Nucleus accumbens (tissue), 56 donors: Measurements from ENCODE around the gene MPRIP.
A peak's percentile ranks its signal among the peaks of the same experiment; 100 is the strongest.
"Not testable (repeated sequence)": the region's sequence is repeated elsewhere in the genome, so short reads cannot be mapped to it uniquely, and the experiment has no call there.

Experiments
- DNase-seq, 56 donors: peaks; one replicate each; lab custom pipeline; 2025; lab: John Stamatoyannopoulos, UW

MPRIP gene, protein sequence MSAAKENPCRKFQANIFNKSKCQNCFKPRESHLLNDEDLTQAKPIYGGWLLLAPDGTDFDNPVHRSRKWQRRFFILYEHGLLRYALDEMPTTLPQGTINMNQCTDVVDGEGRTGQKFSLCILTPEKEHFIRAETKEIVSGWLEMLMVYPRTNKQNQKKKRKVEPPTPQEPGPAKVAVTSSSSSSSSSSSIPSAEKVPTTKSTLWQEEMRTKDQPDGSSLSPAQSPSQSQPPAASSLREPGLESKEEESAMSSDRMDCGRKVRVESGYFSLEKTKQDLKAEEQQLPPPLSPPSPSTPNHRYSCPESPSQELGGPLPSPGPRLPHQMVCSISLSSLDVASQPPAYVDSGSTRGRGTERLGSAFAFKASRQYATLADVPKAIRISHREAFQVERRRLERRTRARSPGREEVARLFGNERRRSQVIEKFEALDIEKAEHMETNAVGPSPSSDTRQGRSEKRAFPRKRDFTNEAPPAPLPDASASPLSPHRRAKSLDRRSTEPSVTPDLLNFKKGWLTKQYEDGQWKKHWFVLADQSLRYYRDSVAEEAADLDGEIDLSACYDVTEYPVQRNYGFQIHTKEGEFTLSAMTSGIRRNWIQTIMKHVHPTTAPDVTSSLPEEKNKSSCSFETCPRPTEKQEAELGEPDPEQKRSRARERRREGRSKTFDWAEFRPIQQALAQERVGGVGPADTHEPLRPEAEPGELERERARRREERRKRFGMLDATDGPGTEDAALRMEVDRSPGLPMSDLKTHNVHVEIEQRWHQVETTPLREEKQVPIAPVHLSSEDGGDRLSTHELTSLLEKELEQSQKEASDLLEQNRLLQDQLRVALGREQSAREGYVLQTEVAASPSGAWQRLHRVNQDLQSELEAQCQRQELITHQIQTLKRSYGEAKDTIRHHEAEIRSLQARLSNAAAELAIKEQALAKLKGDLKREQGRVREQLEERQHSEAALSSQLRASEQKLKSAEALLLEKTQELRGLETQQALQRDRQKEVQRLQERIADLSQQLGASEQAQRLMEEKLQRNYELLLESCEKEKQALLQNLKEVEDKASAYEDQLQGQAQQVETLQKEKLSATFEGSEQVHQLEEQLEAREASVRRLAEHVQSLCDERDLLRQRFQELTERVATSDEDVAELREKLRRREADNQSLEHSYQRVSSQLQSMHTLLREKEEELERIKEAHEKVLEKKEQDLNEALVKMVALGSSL (N-terminal part only)

DNA sequence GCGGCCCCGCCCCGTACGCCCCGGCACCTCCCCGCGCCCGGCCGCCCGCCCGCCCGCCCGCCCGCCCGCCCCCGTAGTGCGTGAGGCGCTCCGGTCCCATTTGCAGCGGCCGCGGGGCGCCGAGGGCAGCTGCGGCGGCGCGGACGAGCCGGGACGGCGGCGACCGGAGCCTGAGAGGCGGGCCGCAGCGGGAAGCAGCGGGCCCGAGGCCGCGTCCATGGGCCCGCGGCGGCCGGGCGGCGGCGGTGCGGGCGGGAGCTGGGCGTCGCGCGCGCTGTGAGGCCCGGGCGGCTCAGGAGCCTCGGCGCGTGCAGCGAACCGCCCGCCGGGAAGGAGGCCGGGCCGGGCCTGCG is at the start of gene MPRIP:
Gene MPRIP (plus strand): TSS at position 74 of the 353 bp plus-strand sequence. CDS start 392 bp downstream, outside the sequence.
- no peak for DNase-seq

DNA sequence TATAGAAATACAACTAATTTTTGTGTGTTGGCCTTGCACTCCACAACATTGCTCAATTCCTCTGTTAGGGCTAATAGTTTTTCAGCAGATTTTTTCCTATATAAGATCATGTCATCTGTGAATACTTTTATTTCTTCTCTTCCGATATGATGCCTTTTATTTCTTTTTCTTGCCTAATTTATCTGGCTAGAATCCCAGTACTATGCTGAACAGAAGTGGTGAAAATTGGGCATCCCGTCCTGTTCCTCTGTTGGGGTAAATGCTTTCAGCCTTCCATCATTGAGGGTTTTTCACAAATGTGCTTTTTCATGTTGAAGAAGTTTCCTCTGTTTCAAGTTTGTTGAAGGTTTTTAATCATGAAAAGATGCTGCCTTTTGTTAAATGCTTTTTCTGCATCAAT is 47.6 kb upstream of the MPRIP start:
- no peak for DNase-seq

GRCh38 chr17:16995930-16996329 is 46.3 kb upstream of the MPRIP start:
- DNase-seq, result no peak

DNA sequence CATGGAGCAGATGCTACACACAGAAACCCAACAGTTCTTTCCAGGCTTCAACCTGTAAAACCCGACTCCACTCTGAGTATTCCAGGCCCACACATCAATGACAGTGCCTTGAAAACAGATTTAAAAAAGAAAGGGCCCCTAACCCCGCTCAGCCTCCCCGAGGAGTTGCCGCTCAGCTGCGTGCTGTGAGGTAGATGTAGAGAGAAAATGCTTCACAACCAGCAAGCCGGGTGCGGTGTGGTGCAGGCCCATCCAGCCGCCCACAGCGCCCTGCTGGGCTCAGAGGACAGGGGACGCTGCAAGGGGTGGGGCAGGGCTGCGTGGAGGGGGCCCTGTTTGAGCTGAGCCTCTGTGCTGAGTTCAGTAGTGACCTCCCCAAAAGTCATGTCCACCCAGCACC is 45.5 kb upstream of the MPRIP start:
- not testable (repeated sequence) for DNase-seq

- DNase-seq, result peak in 4 of 56 donors; percentile 9 to 30 (median 14)
Observed at GRCh38 chr17:16997514-16998429, 44.5 kb upstream of the MPRIP start.

DNA sequence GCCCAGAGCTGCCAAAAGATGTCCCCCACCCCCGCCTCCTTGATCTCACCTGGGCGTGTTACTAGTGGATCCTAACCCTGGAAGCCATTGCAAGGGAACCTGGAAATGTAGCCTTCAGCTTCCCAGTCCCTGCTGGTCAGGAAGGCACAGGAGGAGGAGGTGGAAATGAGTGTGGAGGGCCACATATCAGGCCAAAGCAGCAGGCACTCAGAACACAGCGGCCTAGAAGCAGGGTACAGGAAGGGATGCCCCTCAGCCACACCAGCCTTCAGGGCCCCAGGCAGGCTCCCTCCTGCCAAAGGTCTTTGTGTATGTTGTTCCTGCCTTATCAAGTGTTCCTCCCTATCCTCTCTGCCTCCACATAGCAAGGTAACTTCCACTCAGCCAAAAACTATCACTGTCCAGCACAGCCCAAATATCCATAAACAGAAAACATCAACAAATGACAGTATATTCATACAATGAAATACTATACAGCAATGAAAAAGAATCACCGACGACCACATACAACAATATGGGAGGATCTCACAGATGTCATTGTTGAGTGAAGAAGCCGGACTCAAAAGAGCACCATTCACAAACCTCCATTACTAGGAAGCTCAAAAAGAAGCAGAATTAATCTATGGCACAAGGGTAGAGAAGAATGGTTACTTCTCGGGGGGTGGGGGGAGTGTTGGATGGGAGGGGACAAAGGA is 42.2 kb upstream of the MPRIP start:
- DNase-seq, result no peak

- no peak for DNase-seq
Observed at GRCh38 chr17:17001076-17001777, 41.0 kb upstream of the MPRIP start.

DNA sequence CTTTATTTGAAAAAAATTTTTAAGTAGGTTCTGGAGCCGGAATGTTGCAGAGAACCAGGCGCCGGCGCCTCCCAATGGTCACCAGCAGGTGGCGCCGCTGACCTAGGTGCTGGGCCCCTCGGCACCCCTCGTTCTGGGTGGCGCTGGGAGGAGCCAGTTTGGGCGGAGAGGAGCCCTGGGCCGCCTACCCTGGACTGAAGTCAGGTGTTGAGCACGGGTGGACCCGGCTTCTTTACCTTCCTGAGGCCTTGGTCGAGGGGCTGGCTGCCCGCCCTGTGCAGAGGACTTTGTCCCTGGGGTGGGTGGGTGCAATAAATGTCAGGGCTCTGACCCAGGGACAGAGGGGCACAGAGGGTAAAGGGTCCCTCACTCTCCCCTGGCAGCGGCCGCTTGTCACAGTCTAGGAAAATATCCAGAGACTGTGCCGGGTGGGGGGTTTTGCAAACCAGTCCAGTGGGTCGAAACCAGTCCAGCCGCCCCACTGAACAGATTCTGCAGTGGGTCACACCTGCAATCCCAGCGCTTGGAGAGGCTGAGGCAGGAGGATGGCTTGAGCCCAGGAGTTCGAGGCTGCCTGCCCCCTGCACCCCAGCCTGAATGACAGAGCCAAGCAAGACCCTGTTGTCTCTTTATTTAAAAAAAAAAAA is 40.3 kb upstream of the MPRIP start:
- peak in 46 of 56 donors; percentile 18 to 83 (median 49) for DNase-seq

DNA sequence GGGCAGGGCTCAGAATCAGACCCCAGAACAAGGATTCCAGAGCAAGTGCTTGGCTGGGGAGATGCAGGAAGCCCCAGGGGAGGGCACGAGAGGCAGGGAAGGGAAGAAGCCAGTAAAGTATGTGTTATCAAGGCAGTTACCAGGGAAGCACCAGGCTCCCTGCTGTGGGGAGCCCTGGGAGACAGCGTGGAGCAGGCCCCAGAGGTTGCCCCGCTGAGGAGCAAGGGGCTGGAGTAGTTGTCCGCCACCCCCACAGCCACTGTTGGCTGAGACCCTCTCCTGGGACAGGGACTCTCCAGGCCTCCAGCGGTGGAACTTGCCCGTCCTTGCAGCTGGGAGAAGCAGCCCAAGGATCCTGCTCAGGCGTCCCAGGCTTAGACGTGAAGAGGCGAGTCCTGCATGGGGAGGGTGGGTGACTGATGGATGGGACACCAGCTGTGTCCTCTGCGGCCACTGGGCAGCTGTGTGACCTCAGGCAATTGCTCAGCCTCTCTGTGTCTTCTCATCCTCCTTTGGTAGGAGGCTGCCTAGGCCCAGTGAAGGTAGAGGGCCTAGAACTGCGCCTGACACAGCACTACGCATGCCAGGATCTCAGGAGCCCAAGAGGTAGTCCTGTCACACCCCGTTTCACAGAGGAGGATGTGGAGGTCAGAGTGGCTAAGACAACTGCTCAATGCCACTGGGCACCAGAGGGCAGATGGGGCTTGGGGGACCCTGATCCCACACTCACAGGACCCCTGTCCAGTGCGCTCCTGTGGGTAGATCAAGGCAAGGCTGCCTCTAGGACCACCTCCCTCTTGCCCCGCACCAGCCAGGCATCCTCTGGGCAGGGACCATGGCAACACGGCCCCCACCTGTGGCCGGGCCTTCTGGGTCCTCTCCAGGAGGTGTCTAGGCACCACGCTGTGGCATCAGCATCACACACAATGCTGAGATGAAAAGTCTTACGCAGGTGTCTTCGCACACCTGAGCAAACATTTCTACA is 39.2 kb upstream of the MPRIP start:
- DNase-seq, result not testable (repeated sequence)

GRCh38 chr17:17004251-17004996 is 37.8 kb upstream of the MPRIP start:
- no peak for DNase-seq

- DNase-seq, result not testable (repeated sequence)
Observed at GRCh38 chr17:17004997-17005614, 37.2 kb upstream of the MPRIP start.

GRCh38 chr17:17007891-17008290 is 34.4 kb upstream of the MPRIP start:
- DNase-seq, result not testable (repeated sequence)

GRCh38 chr17:17008621-17009397 is 33.4 kb upstream of the MPRIP start:
- DNase-seq, result not testable (repeated sequence)

DNA sequence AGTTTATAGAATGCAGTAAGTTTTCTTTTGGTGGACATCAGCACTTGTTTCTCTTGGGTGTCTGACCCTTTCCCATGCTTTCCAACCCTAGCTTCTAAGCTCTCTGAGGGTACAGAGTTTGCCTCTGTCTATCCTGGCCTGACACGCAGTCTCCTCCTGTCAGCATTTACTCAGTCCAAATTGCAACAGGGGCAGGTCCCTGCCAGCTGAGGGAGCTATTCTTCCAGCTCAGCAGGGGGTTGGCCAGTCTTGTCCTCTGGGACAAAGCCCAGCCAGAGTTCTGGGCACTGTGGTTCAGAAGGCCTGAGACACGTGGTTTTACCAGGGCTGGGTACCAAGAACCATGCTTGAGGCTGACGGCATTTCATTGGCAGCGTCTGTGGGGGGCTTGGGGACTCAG is 32.3 kb upstream of the MPRIP start:
- peak in 6 of 56 donors; percentile 13 to 45 (median 22) for DNase-seq
